ENCODE data around the gene COL13A1.

DNA sequence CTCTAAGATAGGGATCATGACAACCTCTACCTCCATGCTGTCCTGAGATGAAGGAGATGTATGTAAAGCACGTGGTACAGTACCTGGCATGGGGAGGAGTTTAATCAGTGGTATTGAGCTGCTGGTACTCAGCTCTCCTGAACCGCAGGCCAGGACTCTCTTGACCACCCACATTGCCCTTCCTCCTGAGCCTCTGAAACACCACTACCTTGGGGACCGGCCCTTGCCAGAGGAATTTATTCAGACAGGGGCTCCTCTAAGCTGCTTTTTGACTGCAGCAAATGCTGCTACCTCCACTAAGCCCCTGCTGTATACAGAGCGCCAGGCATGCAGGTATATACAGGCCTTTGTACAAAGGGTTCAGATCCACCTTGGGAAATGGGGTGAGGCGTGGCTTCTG is 36.7 kb downstream of the COL13A1 start:
- no peak for TF ChIP-seq EP300 (IDR thresholded peaks at IDR 0.05)
- TF ChIP-seq, protein P1, sequence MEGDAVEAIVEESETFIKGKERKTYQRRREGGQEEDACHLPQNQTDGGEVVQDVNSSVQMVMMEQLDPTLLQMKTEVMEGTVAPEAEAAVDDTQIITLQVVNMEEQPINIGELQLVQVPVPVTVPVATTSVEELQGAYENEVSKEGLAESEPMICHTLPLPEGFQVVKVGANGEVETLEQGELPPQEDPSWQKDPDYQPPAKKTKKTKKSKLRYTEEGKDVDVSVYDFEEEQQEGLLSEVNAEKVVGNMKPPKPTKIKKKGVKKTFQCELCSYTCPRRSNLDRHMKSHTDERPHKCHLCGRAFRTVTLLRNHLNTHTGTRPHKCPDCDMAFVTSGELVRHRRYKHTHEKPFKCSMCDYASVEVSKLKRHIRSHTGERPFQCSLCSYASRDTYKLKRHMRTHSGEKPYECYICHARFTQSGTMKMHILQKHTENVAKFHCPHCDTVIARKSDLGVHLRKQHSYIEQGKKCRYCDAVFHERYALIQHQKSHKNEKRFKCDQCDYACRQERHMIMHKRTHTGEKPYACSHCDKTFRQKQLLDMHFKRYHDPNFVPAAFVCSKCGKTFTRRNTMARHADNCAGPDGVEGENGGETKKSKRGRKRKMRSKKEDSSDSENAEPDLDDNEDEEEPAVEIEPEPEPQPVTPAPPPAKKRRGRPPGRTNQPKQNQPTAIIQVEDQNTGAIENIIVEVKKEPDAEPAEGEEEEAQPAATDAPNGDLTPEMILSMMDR (IDR thresholded peaks at IDR 0.05), result no peak
